Measurements from ENCODE around the gene CIDEB.

DNA sequence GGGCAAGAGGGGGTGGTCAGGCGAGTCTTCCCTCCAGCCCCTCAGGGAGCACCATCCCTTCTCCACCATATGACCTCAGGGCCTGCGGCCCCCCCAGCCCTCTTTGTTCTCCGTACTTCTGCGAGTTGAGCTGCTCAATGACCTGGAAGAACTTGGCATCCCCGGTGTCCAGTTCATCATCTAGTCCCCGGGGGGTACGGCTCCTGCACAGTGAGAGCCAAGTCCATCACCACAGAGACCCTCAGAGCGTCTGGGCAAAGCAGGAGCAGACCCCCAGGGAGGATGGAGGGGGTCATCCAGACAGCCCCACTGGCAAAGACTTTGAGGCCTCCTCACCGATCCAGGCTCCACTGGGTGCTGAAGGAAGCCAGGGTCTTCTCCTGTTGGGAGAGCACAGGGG is 18.2 kb upstream of the CIDEB start:
- TF ChIP-seq EP300 (IDR thresholded peaks at IDR 0.05) (no peak), POLR2AphosphoS5 (IDR thresholded peaks at IDR 0.05) (no peak)
- TF ChIP-seq, protein P1, sequence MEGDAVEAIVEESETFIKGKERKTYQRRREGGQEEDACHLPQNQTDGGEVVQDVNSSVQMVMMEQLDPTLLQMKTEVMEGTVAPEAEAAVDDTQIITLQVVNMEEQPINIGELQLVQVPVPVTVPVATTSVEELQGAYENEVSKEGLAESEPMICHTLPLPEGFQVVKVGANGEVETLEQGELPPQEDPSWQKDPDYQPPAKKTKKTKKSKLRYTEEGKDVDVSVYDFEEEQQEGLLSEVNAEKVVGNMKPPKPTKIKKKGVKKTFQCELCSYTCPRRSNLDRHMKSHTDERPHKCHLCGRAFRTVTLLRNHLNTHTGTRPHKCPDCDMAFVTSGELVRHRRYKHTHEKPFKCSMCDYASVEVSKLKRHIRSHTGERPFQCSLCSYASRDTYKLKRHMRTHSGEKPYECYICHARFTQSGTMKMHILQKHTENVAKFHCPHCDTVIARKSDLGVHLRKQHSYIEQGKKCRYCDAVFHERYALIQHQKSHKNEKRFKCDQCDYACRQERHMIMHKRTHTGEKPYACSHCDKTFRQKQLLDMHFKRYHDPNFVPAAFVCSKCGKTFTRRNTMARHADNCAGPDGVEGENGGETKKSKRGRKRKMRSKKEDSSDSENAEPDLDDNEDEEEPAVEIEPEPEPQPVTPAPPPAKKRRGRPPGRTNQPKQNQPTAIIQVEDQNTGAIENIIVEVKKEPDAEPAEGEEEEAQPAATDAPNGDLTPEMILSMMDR (IDR thresholded peaks at IDR 0.05), result no peak
